ENCODE results near the gene DHODH. TPM values are rescaled to one million over a fixed set of nuclear protein-coding genes. Genes with fewer than 3 reads are reported as not detected.
"Not testable (repeated sequence)": the region's sequence is repeated elsewhere in the genome, so short reads cannot be mapped to it uniquely, and the experiment has no call there.

Gene DHODH
- total RNA-seq, 1 donor from 2014 or later = 4.0 TPM

GRCh38 chr16:72054254-72054847, 45.8 kb downstream of the DHODH start, which contains the start of gene HP:
TSS of gene HP (plus strand) at chr16:72054505. CDS start at chr16:72054653, 148 bp downstream.
- not testable (repeated sequence) for DNase-seq

GRCh38 chr16:72055911-72056310, 47.4 kb downstream of the DHODH start:
- DNase-seq = no peak

DNA sequence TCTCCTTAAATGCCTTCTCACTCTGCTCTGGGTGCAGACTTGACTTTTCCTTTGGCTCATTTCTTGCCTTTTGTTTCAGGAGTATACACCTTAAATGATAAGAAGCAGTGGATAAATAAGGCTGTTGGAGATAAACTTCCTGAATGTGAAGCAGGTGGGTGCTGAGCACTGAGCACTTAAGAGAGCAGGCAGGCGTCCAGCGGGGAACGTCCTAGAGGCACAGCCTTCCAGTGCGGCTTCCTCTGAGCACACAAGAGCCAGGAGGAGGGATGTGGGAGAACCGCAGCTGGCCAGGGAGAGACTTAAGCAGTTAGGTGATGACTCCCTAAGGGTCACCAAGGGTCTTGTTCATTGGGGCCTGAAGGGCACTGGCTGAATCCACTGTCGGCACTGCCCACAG, 48.8 kb downstream of the DHODH start:
- DNase-seq = not testable (repeated sequence)

DNA sequence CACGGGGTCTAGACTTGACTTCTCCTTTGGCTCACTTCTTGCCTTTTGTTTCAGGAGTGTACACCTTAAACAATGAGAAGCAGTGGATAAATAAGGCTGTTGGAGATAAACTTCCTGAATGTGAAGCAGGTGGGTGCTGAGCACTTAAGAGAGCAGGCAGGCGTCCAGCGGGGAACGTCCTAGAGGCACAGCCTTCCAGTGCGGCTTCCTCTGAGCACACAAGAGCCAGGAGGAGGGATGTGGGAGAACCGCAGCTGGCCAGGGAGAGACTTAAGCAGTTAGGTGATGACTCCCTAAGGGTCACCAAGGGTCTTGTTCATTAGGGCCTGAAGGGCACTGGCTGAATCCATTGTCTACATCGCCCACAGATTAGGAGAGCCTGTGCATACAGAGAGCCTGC, 50.5 kb downstream of the DHODH start:
- not testable (repeated sequence) for DNase-seq

- DNase-seq = no peak
These were observed 51.9 kb downstream of the DHODH start for GRCh38 chr16:72060405-72060804.

- DNase-seq = no peak
These were observed 53.0 kb downstream of the DHODH start for GRCh38 chr16:72061564-72061963.

- DNase-seq = no peak
These were observed 55.9 kb downstream of the DHODH start for GRCh38 chr16:72064361-72064894.

DNA sequence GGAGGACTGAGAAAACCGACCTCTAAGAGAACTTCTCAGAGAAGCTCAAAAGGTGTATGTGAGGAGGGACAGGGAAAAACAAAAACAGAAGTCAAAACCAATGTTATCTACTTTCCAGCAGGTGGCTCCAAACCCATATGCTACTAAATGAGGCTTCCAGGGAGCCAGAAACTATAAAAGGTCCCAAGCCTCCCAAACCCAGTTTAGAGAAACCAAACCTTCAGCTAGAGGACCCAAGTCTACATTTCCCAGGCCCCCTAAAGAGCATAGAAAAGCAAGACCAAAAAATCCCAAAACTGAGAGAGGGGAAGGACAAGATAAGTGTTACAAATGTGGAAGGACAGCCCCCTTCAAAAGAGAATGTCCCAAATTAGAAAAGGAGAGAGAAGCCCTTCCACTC, 58.2 kb downstream of the DHODH start:
- no peak for DNase-seq

- DNase-seq = no peak
These were observed 60.4 kb downstream of the DHODH start for GRCh38 chr16:72068930-72069329.

DNA sequence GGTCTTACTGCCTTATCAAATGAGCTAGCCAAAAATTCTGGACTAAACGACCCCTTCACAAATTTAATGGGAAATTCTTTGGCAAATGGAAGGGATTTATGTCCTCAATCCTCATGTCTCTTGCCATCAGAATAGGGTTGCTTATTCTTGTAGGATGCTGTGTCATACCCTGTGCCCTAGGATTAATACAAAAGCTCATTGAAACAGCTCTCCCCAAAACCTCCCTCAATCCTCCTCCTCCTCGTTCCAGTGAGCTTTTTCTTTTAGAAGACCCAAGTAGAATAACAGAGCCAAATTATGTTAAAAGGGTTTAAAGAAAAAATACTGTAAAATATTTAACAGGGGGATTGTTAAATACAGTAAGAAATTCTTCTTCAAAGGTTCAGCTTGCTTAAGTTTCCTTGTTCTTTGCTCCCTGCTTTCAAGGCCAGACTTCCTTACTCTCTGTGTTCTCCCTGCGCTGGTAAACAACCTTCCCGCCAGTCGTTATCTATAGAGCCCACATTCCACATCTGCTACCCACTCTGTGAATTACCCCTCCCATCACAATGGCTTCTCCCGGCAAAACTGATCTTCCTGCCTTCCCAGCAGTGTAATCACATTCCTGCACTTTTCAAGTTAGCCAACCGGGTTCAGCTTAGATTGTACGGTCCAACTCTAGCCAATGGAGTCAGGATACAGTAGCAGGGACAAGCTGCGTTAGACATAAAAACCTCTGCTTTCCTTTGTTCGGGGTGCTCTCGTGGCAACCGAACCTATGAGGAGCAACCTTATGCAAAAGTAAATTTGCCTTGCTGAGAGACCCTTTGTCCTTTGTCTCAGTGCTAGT, 64.2 kb downstream of the DHODH start:
- no peak for DNase-seq

DNA sequence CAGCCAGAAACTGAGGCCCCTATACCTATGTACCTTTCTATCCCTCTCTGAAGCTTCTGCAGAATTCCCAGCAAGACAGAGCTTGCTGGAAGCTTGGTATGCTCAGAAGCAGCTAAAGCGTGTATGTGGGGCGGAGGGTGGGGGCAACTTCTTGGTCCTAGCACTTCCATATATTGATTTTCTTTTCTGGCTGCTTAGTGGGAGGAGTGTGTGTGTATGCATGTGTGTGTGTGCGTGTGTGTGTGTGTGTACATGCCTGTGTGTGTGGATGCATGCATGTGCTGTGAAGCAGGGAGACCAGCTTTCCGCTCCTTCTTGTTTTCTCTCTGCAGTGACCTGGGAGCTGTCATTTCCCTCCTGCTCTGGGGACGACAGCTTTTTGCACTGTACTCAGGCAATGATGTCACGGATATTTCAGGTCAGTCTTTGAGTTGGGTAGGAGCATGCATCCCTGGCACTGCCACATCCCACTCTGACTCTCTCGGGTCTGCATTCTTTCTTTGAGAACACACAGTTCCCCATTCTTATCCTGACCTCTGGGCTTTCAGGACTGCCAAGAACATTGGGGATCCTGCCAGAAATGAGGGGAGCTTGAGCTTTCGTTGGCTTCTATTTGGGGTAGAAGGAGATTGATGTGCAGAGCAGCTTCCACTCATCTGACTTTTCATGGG, 65.2 kb downstream of the DHODH start:
- DNase-seq = no peak

DNA sequence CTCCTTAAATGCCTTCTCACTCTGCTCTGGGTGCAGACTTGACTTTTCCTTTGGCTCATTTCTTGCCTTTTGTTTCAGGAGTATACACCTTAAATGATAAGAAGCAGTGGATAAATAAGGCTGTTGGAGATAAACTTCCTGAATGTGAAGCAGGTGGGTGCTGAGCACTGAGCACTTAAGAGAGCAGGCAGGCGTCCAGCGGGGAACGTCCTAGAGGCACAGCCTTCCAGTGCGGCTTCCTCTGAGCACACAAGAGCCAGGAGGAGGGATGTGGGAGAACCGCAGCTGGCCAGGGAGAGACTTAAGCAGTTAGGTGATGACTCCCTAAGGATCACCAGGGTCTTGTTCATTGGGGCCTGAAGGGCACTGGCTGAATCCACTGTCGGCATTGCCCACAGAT, 66.5 kb downstream of the DHODH start:
- DNase-seq = not testable (repeated sequence)

Small RNAs within 50 kb of the gene (small RNA-seq; reads per million reads assigned to genes)
- gene RPL39P31 (ENCODE audit: low replicate concordance) = not detected

Other genes starting within 250 kb of the DHODH start
- 76.7 TPM for gene AP1G1, start 199.9 kb upstream of the DHODH start, total RNA-seq
- gene ATXN1L, start 162.8 kb upstream of the DHODH start, total RNA-seq = 16.6 TPM
- gene ZNF821, start 124.6 kb upstream of the DHODH start, total RNA-seq = 5.1 TPM
- 166 TPM for gene IST1, start 113.2 kb upstream of the DHODH start, total RNA-seq
- 0.39 TPM for gene PKD1L3, start 8.3 kb upstream of the DHODH start, total RNA-seq
- 12.7 TPM for gene HP, start 45.8 kb downstream of the DHODH start, total RNA-seq
- gene HPR, start 54.5 kb downstream of the DHODH start, total RNA-seq = not detected
- gene TXNL4B, start 84.9 kb downstream of the DHODH start, total RNA-seq = 9.3 TPM
- gene DHX38, start 85.1 kb downstream of the DHODH start, total RNA-seq = 46.7 TPM
- 1.8 TPM for gene PMFBP1, start 163.4 kb downstream of the DHODH start, total RNA-seq